OCI-LY1 (cell line): ENCODE measurements around the gene ESYT1.

Experiments used
- H2AFZ ChIP-seq: fragments of 200-600 bp; sonication (generic), shearing (Covaris generic); 2 replicates; pipeline ENCODE4 v1.6.0; 2014; ENCODE audit warnings: antibody characterized with exemption, mild to moderate bottlenecking, low read length
- H3F3A ChIP-seq: fragments of 200-600 bp; sonication (generic), shearing (Covaris generic); 2 replicates; pipeline ENCODE4 v1.6.0; 2014; ENCODE audit warnings: mild to moderate bottlenecking, antibody characterized with exemption, low read length, moderate library complexity; ENCODE audit not compliant: insufficient read depth
- H3K27ac ChIP-seq: fragments of 200-600 bp; sonication (generic); 2 replicates; pipeline ENCODE4 v1.5.1; 2014; ENCODE audit warnings: low read length, mixed run types, mild to moderate bottlenecking, low read depth; ENCODE audit not compliant: poor library complexity, severe bottlenecking
- H3K27me3 ChIP-seq: fragments of 200-600 bp; sonication (generic); 2 replicates; pipeline ENCODE4 v1.6.0; 2014; ENCODE audit warnings: antibody characterized with exemption, mild to moderate bottlenecking, low read length, moderate library complexity; ENCODE audit not compliant: insufficient read depth
- H3K36me3 ChIP-seq: fragments of 200-600 bp; sonication (generic); 2 replicates; pipeline ENCODE4 v1.6.1; 2014; ENCODE audit warnings: mild to moderate bottlenecking, antibody characterized with exemption, low read length, moderate library complexity, mixed read lengths; ENCODE audit not compliant: insufficient read depth
- H3K4me1 ChIP-seq: fragments of 200-600 bp; sonication (generic); 2 replicates; pipeline ENCODE4 v1.5.1; 2014; ENCODE audit warnings: mild to moderate bottlenecking, low read length, moderate library complexity; ENCODE audit not compliant: insufficient read depth, severe bottlenecking
- H3K4me2 ChIP-seq: fragments of 200-600 bp; sonication (generic), shearing (Covaris generic); 2 replicates; pipeline ENCODE4 v1.6.1; 2014; ENCODE audit warnings: low read length
- H3K4me3 ChIP-seq: fragments of 200-600 bp; sonication (generic); 2 replicates; pipeline ENCODE4 v1.5.1; 2014; ENCODE audit warnings: low read length, low read depth, mild to moderate bottlenecking, mixed read lengths; ENCODE audit not compliant: poor library complexity, severe bottlenecking
- H3K79me2 ChIP-seq: fragments of 200-600 bp; shearing (Covaris generic); 2 replicates; pipeline ENCODE4 v1.6.1; 2016; ENCODE audit warnings: mixed run types, low read length, mixed read lengths; ENCODE audit not compliant: insufficient read depth
- H3K9ac ChIP-seq: fragments of 200-600 bp; sonication (generic), shearing (Covaris generic); 2 replicates; pipeline ENCODE4 v1.6.1; 2014; ENCODE audit warnings: mild to moderate bottlenecking, low read length, mixed read lengths
- H3K9me2 ChIP-seq: fragments of 200-600 bp; sonication (generic), shearing (Covaris generic); 2 replicates; pipeline ENCODE4 v1.6.1; 2014; ENCODE audit warnings: low read depth, mild to moderate bottlenecking, low read length, mixed read lengths
- H3K9me3 ChIP-seq: fragments of 200-600 bp; shearing (Covaris generic); 2 replicates; pipeline ENCODE4 v1.6.1; 2014; ENCODE audit warnings: low read length, mixed read lengths
- H4K20me1 ChIP-seq: fragments of 200-600 bp; sonication (generic), shearing (Covaris generic); 2 replicates; pipeline ENCODE4 v1.6.0; 2016; ENCODE audit warnings: mild to moderate bottlenecking, low read length; ENCODE audit not compliant: insufficient read depth
- CTCF ChIP-seq: fragments of 200-600 bp; sonication (generic), shearing (Covaris generic); IDR thresholded peaks from 2 replicates; pipeline ENCODE4 v1.5.1; 2017; ENCODE audit warnings: mild to moderate bottlenecking, antibody characterized with exemption, low read length, moderate library complexity, mixed read lengths
- EZH2 ChIP-seq: fragments of 200-600 bp; sonication (generic), shearing (Covaris generic); IDR thresholded peaks from 2 replicates; pipeline ENCODE4 v1.8.0; 2017; ENCODE audit warnings: borderline replicate concordance, mixed run types, mild to moderate bottlenecking, antibody characterized with exemption, low read length, moderate library complexity, mixed read lengths

The ESYT1 gene

GRCh38 chr12:56101045-56101444 is 27.0 kb upstream of the ESYT1 start:
- Histone ChIP-seq H3K36me3 (peaks cover 3% of the 10 kb centered on the region; the same call in 1 of the 2 replicates), H4K20me1 (no peaks in the 10 kb centered on the region), H2AFZ (no peak overlapping the region), H3K4me3 (no peak overlapping the region), H3K27me3 (no peaks in the 10 kb centered on the region), H3K79me2 (peaks cover 16% of the 10 kb centered on the region), H3K27ac (no peak overlapping the region), H3K9ac (no peak overlapping the region), H3F3A (no peaks in the 10 kb centered on the region), H3K9me2 (no peaks in the 10 kb centered on the region), H3K9me3 (no peaks in the 10 kb centered on the region), H3K4me1 (peaks cover 15% of the 10 kb centered on the region), H3K4me2 (no peak overlapping the region)
- no peak for TF ChIP-seq EZH2
- no peak for TF ChIP-seq CTCF

DNA sequence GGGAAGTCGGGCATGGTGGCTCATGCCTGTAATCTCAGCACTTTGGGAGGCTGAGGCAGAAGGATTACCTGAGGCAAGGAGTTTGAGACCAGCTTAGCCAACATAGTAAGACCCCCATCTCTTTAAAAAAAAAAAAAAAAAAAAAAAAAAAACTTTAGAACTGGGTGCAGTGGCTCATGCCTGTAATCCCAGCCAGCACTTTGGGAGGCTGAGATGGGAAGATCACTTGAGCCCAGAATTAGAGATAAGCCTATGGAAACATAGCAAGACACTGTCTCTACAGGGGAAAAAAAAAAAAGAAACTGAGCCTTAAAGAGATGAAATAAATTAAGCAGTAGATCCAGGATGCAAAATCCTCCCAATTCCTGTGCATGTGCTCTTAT is 25.4 kb upstream of the ESYT1 start:
- H3K27me3 ChIP-seq, result no peaks in the 10 kb centered on the region
- H3K36me3 ChIP-seq, result peaks cover 18% of the 10 kb centered on the region
- H3K4me1 ChIP-seq, result peaks cover 23% of the 10 kb centered on the region
- no peak overlapping the region for H3K27ac ChIP-seq
- H3K4me2 ChIP-seq, result no peak overlapping the region
- TF ChIP-seq EZH2 (no peak), CTCF (no peak)
- H2AFZ ChIP-seq, result no peak overlapping the region
- H3F3A ChIP-seq, result no peaks in the 10 kb centered on the region
- H3K4me3 ChIP-seq, result no peak overlapping the region
- H3K9ac ChIP-seq, result no peak overlapping the region
- no peaks in the 10 kb centered on the region for H4K20me1 ChIP-seq
- H3K9me2 ChIP-seq, result no peaks in the 10 kb centered on the region
- no peaks in the 10 kb centered on the region for H3K9me3 ChIP-seq
- H3K79me2 ChIP-seq, result peaks cover 27% of the 10 kb centered on the region

- Histone ChIP-seq H3K36me3 (peaks cover 24% of the 10 kb centered on the region), H4K20me1 (no peaks in the 10 kb centered on the region), H3K4me1 (peaks cover 23% of the 10 kb centered on the region), H3K4me2 (peak overlapping the region; percentile 83), H3F3A (no peaks in the 10 kb centered on the region), H3K4me3 (peak overlapping the region; percentile 94), H3K9me3 (no peaks in the 10 kb centered on the region), H2AFZ (no peak overlapping the region), H3K9ac (peak overlapping the region; percentile 98), H3K27me3 (no peaks in the 10 kb centered on the region), H3K9me2 (no peaks in the 10 kb centered on the region), H3K27ac (no peak overlapping the region), H3K79me2 (peaks cover 27% of the 10 kb centered on the region)
- TF ChIP-seq CTCF, result no peak
- no peak for TF ChIP-seq EZH2
Observed at GRCh38 chr12:56103066-56103711, 24.9 kb upstream of the ESYT1 start.
